GOT3 (cell line): ENCODE results near the gene GALNT16.
A peak's percentile ranks its signal among the peaks of the same experiment; 100 is the strongest.
"Not testable (repeated sequence)": the region's sequence is repeated elsewhere in the genome, so short reads cannot be mapped to it uniquely, and the experiment has no call there.

Experiments
- DNase-seq: peaks from one replicate; lab custom pipeline; 2025; ENCODE audit warnings: mixed read lengths; lab: John Stamatoyannopoulos, UW

GALNT16 gene

GRCh38 chr14:69363964-69364363 is 104.0 kb downstream of the GALNT16 start:
- no peak for DNase-seq

GRCh38 chr14:69364378-69364777 is 104.4 kb downstream of the GALNT16 start:
- DNase-seq, result no peak

- DNase-seq, result no peak
These were observed 106.1 kb downstream of the GALNT16 start for GRCh38 chr14:69366069-69366468.

DNA sequence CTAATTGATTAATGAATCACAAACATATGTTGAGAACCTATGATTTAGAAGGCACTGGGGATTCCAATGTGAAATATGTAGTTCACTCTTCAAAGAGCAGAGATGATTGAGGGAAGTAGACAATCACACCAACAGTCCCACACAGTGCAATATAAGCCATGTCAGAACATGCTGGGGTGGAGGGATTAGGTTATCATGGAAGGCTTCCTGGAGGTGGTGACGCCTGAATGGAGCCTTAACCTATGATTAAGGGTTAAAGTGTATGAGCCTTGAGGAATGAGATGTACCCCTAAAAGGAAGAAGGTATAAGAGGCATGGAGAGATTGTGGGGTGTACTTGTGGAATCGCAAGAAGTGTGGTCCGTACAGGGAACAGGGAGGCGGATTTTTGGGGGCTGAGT is 106.8 kb downstream of the GALNT16 start:
- DNase-seq, result no peak

- no peak for DNase-seq
These were observed 108.4 kb downstream of the GALNT16 start for GRCh38 chr14:69368381-69368780.

DNA sequence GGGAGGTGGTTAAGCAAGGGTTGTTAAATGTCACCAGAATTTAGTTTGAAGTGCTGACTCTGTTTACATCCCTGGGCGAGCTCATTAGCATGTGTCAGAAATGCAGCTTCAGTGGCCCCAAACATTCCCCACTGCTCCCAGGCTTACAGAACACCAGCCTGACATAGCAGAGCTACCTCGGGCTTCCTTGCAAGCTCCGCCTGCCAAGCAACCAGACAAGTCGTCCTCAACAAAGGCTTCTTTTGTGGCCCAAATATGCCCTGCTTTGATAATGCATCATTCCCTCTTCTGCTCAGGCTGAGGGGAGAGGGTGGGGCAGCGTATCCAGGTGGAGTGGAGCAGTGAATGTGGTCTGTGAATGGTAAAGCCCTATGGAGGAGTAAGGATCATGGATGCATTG is 110.1 kb downstream of the GALNT16 start:
- DNase-seq, result no peak

DNA sequence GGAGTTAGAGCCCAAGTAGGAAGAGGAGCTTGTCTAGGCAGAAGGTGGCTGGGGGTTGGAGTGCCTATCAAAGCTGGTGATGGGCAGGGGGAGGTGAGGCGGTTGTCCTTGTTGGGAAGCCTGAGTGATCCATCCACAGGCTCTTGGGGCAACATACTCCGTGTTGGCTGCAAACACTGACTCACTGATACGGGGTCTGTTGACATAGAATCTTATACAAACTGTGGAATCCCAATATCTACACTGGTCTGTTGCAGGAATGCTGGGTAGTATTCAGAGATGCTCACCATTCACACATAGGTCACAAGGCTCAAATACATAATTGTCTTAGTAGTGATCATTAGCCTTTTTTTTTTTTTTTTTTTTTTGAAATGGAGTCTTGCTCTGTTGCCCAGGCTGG is 112.2 kb downstream of the GALNT16 start:
- DNase-seq, result no peak

- no peak for DNase-seq
These were observed 113.1 kb downstream of the GALNT16 start for GRCh38 chr14:69373104-69373503.

GRCh38 chr14:69374235-69374634 is 114.3 kb downstream of the GALNT16 start:
- no peak for DNase-seq

- DNase-seq, result no peak
These were observed 115.2 kb downstream of the GALNT16 start for GRCh38 chr14:69375182-69375581.

DNA sequence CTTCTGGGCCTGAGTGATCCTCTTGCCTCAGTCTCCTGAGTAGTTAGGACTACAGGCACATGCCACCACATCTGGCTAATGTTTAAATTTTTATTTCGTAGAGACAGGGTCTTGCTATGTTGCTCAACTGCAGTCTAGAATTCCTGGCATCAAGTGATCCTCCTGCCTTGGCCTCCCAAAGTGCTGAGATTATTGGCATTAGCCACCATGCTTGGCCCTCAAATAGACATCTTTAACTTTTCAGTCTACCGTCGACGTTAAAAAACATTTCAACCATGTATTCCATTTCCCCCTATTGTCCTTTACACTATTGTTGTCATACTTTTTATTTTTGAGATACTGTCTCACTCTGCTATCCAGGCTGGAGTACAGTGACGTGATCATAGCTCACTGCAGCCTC is 115.8 kb downstream of the GALNT16 start:
- no peak for DNase-seq

- DNase-seq, result no peak
These were observed 116.5 kb downstream of the GALNT16 start for GRCh38 chr14:69376439-69376838.

DNA sequence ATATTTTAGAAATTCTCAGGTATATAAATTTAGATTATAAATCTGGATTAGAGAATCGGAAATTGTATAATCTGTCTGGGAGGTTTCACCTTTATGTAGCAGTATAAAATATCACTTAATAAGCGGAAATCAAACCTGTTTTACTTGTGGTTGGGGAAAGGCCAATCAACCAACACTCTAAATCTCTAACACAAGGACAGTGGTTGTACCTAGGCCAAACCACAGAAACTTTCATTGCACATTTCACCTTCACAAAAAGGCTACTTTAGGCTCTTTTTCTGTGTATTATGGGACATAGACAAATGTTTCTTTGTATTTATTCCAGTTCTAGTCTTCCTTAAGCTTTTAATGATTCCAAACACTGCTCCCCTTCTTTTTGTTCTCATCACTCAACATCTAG is 118.3 kb downstream of the GALNT16 start:
- DNase-seq, result no peak

GRCh38 chr14:69387311-69387710 is 127.4 kb downstream of the GALNT16 start:
- no peak for DNase-seq

GRCh38 chr14:69391400-69391799 is 131.4 kb downstream of the GALNT16 start:
- DNase-seq, result not testable (repeated sequence)

DNA sequence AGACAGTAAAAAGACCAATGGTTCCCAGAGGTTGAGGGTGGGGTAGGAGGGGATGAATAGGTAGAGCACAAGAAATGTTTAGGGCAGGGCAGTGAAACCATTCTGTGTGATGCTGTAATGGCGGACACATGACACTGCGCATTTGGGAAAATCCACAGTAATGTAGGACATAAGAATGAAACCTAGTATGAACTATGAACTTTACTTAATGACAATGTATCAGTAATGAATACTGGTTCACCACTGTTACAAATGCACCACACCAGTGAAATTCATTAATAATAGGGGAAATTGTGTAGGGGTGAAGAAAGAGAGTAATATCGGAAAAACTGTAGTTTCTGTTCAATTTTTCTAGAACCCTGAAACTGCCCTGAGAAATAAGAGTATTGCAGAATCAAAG is 132.5 kb downstream of the GALNT16 start:
- DNase-seq, result no peak

DNA sequence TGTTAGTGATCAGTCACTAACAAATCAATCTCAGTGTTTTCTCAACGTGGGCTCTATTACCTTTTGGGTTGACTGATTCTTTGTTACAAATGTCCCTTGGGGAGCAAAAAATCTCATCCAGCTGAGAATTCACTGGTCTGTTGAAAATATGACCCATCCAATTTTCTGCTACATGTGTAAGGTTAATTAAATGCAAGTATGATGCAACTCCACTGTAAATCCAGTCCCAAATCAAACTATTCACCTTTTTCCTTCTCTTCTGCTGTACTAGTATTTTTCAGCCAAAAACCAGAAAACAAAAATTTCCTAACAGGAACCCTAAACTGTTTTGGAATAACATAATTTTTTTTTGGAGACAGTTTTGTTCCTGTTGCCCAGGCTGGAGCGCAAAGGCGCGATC is 136.0 kb downstream of the GALNT16 start:
- DNase-seq, result no peak

GRCh38 chr14:69398053-69398817 is 138.3 kb downstream of the GALNT16 start, which contains the start of the genes ERH and SLC39A9:
ERH (minus strand) TSS chr14:69398299; CDS start chr14:69398233, 66 bp downstream.
SLC39A9 (plus strand) TSS chr14:69398692; CDS start chr14:69399370, 678 bp downstream.
- DNase-seq, result peak; percentile 66

DNA sequence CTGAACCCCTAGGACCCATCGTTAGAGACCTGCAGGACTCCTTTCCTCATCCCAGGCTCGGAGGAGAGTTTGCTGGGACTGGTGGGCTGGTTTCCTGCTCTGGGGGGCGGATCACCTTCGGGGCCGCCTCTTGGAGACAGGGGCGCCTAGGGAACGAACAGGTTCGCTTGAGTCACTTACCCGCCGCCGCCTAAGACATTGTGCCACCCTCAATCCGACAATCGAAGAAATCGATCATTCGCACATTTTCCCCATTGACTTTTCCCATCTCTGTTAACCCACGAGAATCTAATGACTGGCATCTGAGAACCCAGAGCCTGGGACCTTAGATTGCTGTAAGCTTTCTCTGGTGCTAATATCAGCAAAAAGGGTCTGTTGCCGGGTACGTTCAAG is 138.9 kb downstream of the GALNT16 start:
- DNase-seq, result no peak

- no peak for DNase-seq
These were observed 139.8 kb downstream of the GALNT16 start for GRCh38 chr14:69399750-69400149.

DNA sequence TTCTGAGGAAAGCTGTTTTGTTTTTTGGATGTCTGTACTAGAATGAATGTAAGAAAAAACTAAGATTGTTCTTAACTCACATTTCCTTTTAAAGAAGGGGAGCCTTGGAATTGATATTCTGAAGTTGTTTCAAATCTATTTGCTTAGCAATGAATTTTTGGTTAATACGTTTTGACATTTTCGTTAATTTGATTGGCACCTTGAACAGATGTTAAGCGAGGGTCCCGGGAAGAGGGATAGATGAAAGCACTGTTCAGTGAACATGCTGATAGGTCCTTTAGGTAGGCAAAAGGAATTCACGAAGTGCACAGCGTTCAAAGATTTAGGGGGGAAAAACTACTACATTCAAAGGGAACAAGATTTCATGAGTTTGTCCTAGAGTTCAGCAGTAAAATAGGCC is 140.2 kb downstream of the GALNT16 start:
- DNase-seq, result no peak

- DNase-seq, result no peak
These were observed 141.9 kb downstream of the GALNT16 start for GRCh38 chr14:69401841-69402240.

DNA sequence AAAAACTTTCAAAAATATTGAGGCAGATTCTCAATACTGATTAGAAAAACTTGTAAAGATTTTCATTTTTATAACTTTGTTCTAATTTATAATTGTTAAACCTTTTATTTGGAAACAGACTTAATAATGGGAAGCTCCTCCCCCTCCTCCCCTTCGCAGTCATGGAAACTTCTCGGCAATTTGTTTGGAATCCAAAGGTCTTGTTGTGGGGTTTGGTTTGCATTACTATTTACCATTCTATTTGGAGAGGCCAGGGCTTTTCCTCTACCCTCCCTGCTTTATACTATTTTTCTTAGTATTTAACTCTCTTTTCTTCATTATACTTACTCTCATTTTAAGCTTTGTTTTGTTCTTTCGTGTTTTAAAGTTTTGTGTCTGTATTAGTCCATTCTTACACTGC is 144.5 kb downstream of the GALNT16 start:
- no peak for DNase-seq

GRCh38 chr14:69404883-69405282 is 144.9 kb downstream of the GALNT16 start:
- no peak for DNase-seq
